Activated naive CD8-positive, alpha-beta T cell treated with anti-CD3 and anti-CD28 coated beads, Interleukin-2, amount 50 U/mL, for 24 hours (primary cell): Measurements from ENCODE around the gene CBFA2T2.
"Not testable (repeated sequence)": the region's sequence is repeated elsewhere in the genome, so short reads cannot be mapped to it uniquely, and the experiment has no call there.

Experiments used
- ATAC-seq: fragments of 150-1000 bp; cut with Tn5 transposase; one replicate; pipeline ENCODE4 v1.10.0; 2021
- DNase-seq: peaks from one replicate; pipeline ENCODE4 v3.0.0; 2021
- H3K27ac Mint-ChIP-seq: one replicate; pipeline ENCODE4 v1.8.0; 2021; ENCODE audit warnings: mild to moderate bottlenecking, mixed read lengths
- H3K27me3 Mint-ChIP-seq: one replicate; pipeline ENCODE4 v1.8.0; 2021; ENCODE audit warnings: mixed read lengths
- H3K36me3 Mint-ChIP-seq: one replicate; pipeline ENCODE4 v1.8.0; 2021; ENCODE audit warnings: low read depth, mixed read lengths
- H3K4me1 Mint-ChIP-seq: one replicate; pipeline ENCODE4 v1.8.0; 2021; ENCODE audit warnings: mixed read lengths
- H3K4me3 Mint-ChIP-seq: one replicate; pipeline ENCODE4 v1.8.0; 2021; ENCODE audit warnings: mild to moderate bottlenecking, moderate library complexity, mixed read lengths
- H3K9me3 Mint-ChIP-seq: one replicate; pipeline ENCODE4 v1.8.0; 2021; ENCODE audit warnings: mixed read lengths

CBFA2T2 gene

GRCh38 chr20:33463332-33464101 lies 26.4 kb upstream of the CBFA2T2 start:
- DNase-seq (no peak), ATAC-seq (no peak)
- Mint-ChIP-seq H3K9me3 (no peaks in the 10 kb centered on the region), H3K27ac (no peak overlapping the region), H3K27me3 (no peaks in the 10 kb centered on the region), H3K36me3 (no peaks in the 10 kb centered on the region), H3K4me3 (no peak overlapping the region), H3K4me1 (no peaks in the 10 kb centered on the region)

- not testable (repeated sequence) for H3K9me3 Mint-ChIP-seq, ATAC-seq, H3K4me1 Mint-ChIP-seq, H3K27me3 Mint-ChIP-seq, H3K36me3 Mint-ChIP-seq, DNase-seq, H3K4me3 Mint-ChIP-seq, H3K27ac Mint-ChIP-seq
These were observed 25.1 kb upstream of the CBFA2T2 start for GRCh38 chr20:33464759-33465158.

GRCh38 chr20:33465481-33466302 lies 24.2 kb upstream of the CBFA2T2 start:
- ATAC-seq: no peak
- Mint-ChIP-seq H3K4me1 (no peaks in the 10 kb centered on the region), H3K36me3 (no peaks in the 10 kb centered on the region), H3K27me3 (no peaks in the 10 kb centered on the region), H3K27ac (no peak overlapping the region), H3K9me3 (no peaks in the 10 kb centered on the region), H3K4me3 (no peak overlapping the region)
- DNase-seq: no peak

GRCh38 chr20:33466303-33466646 lies 23.6 kb upstream of the CBFA2T2 start:
- H3K36me3 Mint-ChIP-seq: no peaks in the 10 kb centered on the region
- H3K4me1 Mint-ChIP-seq: no peaks in the 10 kb centered on the region
- H3K27ac Mint-ChIP-seq: no peak overlapping the region
- no peak overlapping the region for H3K4me3 Mint-ChIP-seq
- ATAC-seq (no peak), DNase-seq (no peak)
- no peaks in the 10 kb centered on the region for H3K9me3 Mint-ChIP-seq
- H3K27me3 Mint-ChIP-seq: no peaks in the 10 kb centered on the region

- Mint-ChIP-seq H3K27ac (no peak overlapping the region), H3K27me3 (no peaks in the 10 kb centered on the region), H3K4me3 (no peak overlapping the region), H3K36me3 (no peaks in the 10 kb centered on the region), H3K4me1 (no peaks in the 10 kb centered on the region), H3K9me3 (no peaks in the 10 kb centered on the region)
- no peak for DNase-seq
- no peak for ATAC-seq
These were observed 19.4 kb upstream of the CBFA2T2 start for GRCh38 chr20:33470457-33470856.

GRCh38 chr20:33470866-33471265 lies 19.0 kb upstream of the CBFA2T2 start:
- Mint-ChIP-seq H3K36me3 (no peaks in the 10 kb centered on the region), H3K27ac (no peak overlapping the region), H3K4me1 (no peaks in the 10 kb centered on the region), H3K9me3 (no peaks in the 10 kb centered on the region), H3K4me3 (no peak overlapping the region), H3K27me3 (no peaks in the 10 kb centered on the region)
- ATAC-seq (no peak), DNase-seq (no peak)

- ATAC-seq (no peak), DNase-seq (no peak)
- H3K4me3 Mint-ChIP-seq: no peak overlapping the region
- H3K36me3 Mint-ChIP-seq: no peaks in the 10 kb centered on the region
- no peak overlapping the region for H3K27ac Mint-ChIP-seq
- no peaks in the 10 kb centered on the region for H3K4me1 Mint-ChIP-seq
- H3K9me3 Mint-ChIP-seq: no peaks in the 10 kb centered on the region
- H3K27me3 Mint-ChIP-seq: no peaks in the 10 kb centered on the region
These were observed 16.9 kb upstream of the CBFA2T2 start for GRCh38 chr20:33472868-33473435.

- no peaks in the 10 kb centered on the region for H3K4me1 Mint-ChIP-seq
- no peaks in the 10 kb centered on the region for H3K9me3 Mint-ChIP-seq
- H3K4me3 Mint-ChIP-seq: no peak overlapping the region
- H3K27ac Mint-ChIP-seq: no peak overlapping the region
- no peak for ATAC-seq
- no peak for DNase-seq
- no peaks in the 10 kb centered on the region for H3K27me3 Mint-ChIP-seq
- no peaks in the 10 kb centered on the region for H3K36me3 Mint-ChIP-seq
These were observed 15.6 kb upstream of the CBFA2T2 start for GRCh38 chr20:33474097-33474873.

GRCh38 chr20:33474963-33475362 lies 14.9 kb upstream of the CBFA2T2 start:
- H3K4me1 Mint-ChIP-seq: no peaks in the 10 kb centered on the region
- DNase-seq: no peak
- H3K27ac Mint-ChIP-seq: no peak overlapping the region
- H3K4me3 Mint-ChIP-seq: no peak overlapping the region
- no peaks in the 10 kb centered on the region for H3K27me3 Mint-ChIP-seq
- no peaks in the 10 kb centered on the region for H3K9me3 Mint-ChIP-seq
- no peak for ATAC-seq
- H3K36me3 Mint-ChIP-seq: no peaks in the 10 kb centered on the region

GRCh38 chr20:33475381-33476152 lies 14.3 kb upstream of the CBFA2T2 start:
- Mint-ChIP-seq H3K4me1 (no peaks in the 10 kb centered on the region), H3K4me3 (no peak overlapping the region), H3K27ac (no peak overlapping the region), H3K27me3 (no peaks in the 10 kb centered on the region), H3K36me3 (no peaks in the 10 kb centered on the region), H3K9me3 (no peaks in the 10 kb centered on the region)
- no peak for ATAC-seq
- DNase-seq: no peak

- H3K4me1 Mint-ChIP-seq: no peaks in the 10 kb centered on the region
- DNase-seq: no peak
- ATAC-seq: no peak
- H3K36me3 Mint-ChIP-seq: no peaks in the 10 kb centered on the region
- no peak overlapping the region for H3K4me3 Mint-ChIP-seq
- H3K9me3 Mint-ChIP-seq: no peaks in the 10 kb centered on the region
- no peak overlapping the region for H3K27ac Mint-ChIP-seq
- H3K27me3 Mint-ChIP-seq: no peaks in the 10 kb centered on the region
These were observed 12.3 kb upstream of the CBFA2T2 start for GRCh38 chr20:33477386-33478234.

- Mint-ChIP-seq H3K27me3 (no peaks in the 10 kb centered on the region), H3K4me3 (no peak overlapping the region), H3K27ac (no peak overlapping the region), H3K36me3 (no peaks in the 10 kb centered on the region), H3K4me1 (no peaks in the 10 kb centered on the region), H3K9me3 (no peaks in the 10 kb centered on the region)
- no peak for DNase-seq
- no peak for ATAC-seq
These were observed 9.8 kb upstream of the CBFA2T2 start for GRCh38 chr20:33480048-33480447.

GRCh38 chr20:33481431-33481941 lies 8.4 kb upstream of the CBFA2T2 start:
- Mint-ChIP-seq H3K27me3 (no peaks in the 10 kb centered on the region), H3K36me3 (no peaks in the 10 kb centered on the region), H3K9me3 (no peaks in the 10 kb centered on the region), H3K27ac (no peak overlapping the region), H3K4me1 (no peaks in the 10 kb centered on the region), H3K4me3 (no peak overlapping the region)
- DNase-seq (no peak), ATAC-seq (no peak)
